GM10847 (cell line): ENCODE results near the gene ST6GALNAC4.

Experiments used
- POLR2A ChIP-seq: IDR thresholded peaks from 2 replicates; pipeline ENCODE4 v1.6.1; 2011; ENCODE audit not compliant: insufficient read length; ENCODE audit errors: extremely low read depth

ST6GALNAC4 gene

GRCh38 chr9:127925959-127926905, 9.4 kb upstream of the ST6GALNAC4 start:
- no peak for TF ChIP-seq POLR2A

- TF ChIP-seq POLR2A, result no peak
Measured at GRCh38 chr9:127924736-127925444, 8.0 kb upstream of the ST6GALNAC4 start.

GRCh38 chr9:127923771-127924170, 6.9 kb upstream of the ST6GALNAC4 start:
- TF ChIP-seq POLR2A, result no peak

- no peak for TF ChIP-seq POLR2A
Measured at GRCh38 chr9:127923046-127923445, 6.2 kb upstream of the ST6GALNAC4 start.

GRCh38 chr9:127921557-127922120, 4.8 kb upstream of the ST6GALNAC4 start:
- TF ChIP-seq POLR2A, result no peak

- TF ChIP-seq POLR2A, result no peak
Measured at GRCh38 chr9:127920794-127921193, 4.0 kb upstream of the ST6GALNAC4 start.

GRCh38 chr9:127919253-127919815, 2.5 kb upstream of the ST6GALNAC4 start:
- no peak for TF ChIP-seq POLR2A

- TF ChIP-seq POLR2A, result no peak
Measured at GRCh38 chr9:127918183-127919107, 1.6 kb upstream of the ST6GALNAC4 start.

GRCh38 chr9:127917603-127918002, 762 bp upstream of the ST6GALNAC4 start:
- no peak for TF ChIP-seq POLR2A

GRCh38 chr9:127915801-127916719, 781 bp downstream of the ST6GALNAC4 start:
- TF ChIP-seq POLR2A, result peak; percentile 51

GRCh38 chr9:127915325-127915752, 1.5 kb downstream of the ST6GALNAC4 start:
- no peak for TF ChIP-seq POLR2A

- no peak for TF ChIP-seq POLR2A
Measured at GRCh38 chr9:127913682-127914081, 3.2 kb downstream of the ST6GALNAC4 start.

GRCh38 chr9:127912882-127913281, 4.0 kb downstream of the ST6GALNAC4 start:
- TF ChIP-seq POLR2A, result no peak

GRCh38 chr9:127912296-127912695, 4.5 kb downstream of the ST6GALNAC4 start:
- TF ChIP-seq POLR2A, result no peak
